Measurements from ENCODE around the gene F11. TPM values are rescaled to one million over a fixed set of nuclear protein-coding genes. Genes with fewer than 3 reads are reported as not detected.

The F11 gene
- total and polyA plus RNA-seq, 2 experiments from 2014 or later, result not detected

DNA sequence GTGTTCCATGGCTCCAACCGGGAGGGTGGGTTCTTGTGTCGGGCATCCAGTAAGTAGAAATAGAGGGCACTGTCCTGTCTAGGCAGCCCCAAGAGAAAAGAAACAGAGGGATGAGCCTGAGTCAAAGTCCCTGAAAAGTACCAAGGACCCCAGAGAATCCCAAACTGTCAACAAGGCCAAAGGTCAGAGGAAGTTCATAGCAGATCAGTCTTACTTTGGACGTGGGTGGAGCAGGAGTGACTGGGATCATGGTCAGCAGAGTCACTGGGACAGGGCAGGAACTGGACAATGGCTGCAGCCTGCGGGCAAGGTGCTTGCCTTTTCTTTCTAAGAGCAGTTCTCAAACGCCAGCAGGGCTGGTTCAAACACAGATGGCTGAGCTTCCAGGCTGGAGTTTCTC lies 17.3 kb downstream of the F11 start:
- Histone ChIP-seq H3K27ac (no peak overlapping the region), H3K9ac (no peak overlapping the region), H3K4me2 (ENCODE audit: unreplicated experiment) (no peak overlapping the region), H3K4me1 (ENCODE audit: insufficient read depth) (no peaks in the 10 kb centered on the region), H3K9me3 (ENCODE audit: low read depth) (no peaks in the 10 kb centered on the region), H3K79me2 (ENCODE audit: insufficient read depth) (no peaks in the 10 kb centered on the region), H2AFZ (no peak overlapping the region), H4K20me1 (ENCODE audit: insufficient read depth) (no peaks in the 10 kb centered on the region), H3K36me3 (ENCODE audit: low read depth) (no peaks in the 10 kb centered on the region), H3K9me2 (ENCODE audit: insufficient read depth) (no peaks in the 10 kb centered on the region), H3K4me3 (no peak overlapping the region), H3F3A (ENCODE audit: insufficient read depth) (no peaks in the 10 kb centered on the region), H3K27me3 (replicated peaks; ENCODE audit: insufficient read depth) (no peaks in the 10 kb centered on the region)
- DNase-seq, result no peak
- in situ Hi-C loops (cut with MboI), result no loop called here
- WGBS, 2 experiments (ENCODE audit: low coverage in 1 of 2, low lambda C conversion rate in 2 of 2, missing lambda C conversion rate in 2 of 2), result 48 to 62% methylated on average over 5 of the region's 5 CpGs
- TF ChIP-seq EZH2phosphoT487 (IDR thresholded peaks at IDR 0.05; ENCODE audit: insufficient read depth, low read depth) (no peak), EZH2 (IDR thresholded peaks at IDR 0.05; ENCODE audit: insufficient read depth, poor library complexity, severe bottlenecking) (no peak)

DNA sequence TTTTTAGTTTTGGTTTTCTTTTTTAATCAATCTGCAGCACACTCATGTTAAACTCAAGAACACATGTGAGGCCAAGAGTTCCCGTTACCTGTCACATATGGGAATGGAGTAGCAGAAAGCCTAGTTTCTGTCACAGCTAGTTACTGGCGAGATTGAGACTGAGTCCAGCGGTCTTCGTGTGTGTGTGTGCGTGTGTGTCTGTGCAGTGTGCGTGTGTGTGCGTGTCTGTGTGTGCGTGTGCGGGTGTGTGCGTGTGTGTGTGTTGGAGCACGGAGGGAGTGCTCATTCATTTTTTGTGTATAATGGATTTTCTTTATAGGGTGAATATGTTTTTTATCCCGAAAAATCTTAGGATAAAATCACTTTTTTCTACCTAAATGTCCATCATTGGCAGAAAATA lies 19.2 kb downstream of the F11 start:
- Histone ChIP-seq H2AFZ (no peak overlapping the region), H3K9me2 (ENCODE audit: insufficient read depth) (no peaks in the 10 kb centered on the region), H3F3A (ENCODE audit: insufficient read depth) (no peaks in the 10 kb centered on the region), H3K9ac (no peak overlapping the region), H3K4me2 (ENCODE audit: unreplicated experiment) (no peak overlapping the region), H3K4me3 (no peak overlapping the region), H3K79me2 (ENCODE audit: insufficient read depth) (no peaks in the 10 kb centered on the region), H3K36me3 (ENCODE audit: low read depth) (no peaks in the 10 kb centered on the region), H4K20me1 (ENCODE audit: insufficient read depth) (no peaks in the 10 kb centered on the region), H3K27ac (no peak overlapping the region), H3K9me3 (ENCODE audit: low read depth) (no peaks in the 10 kb centered on the region), H3K4me1 (ENCODE audit: insufficient read depth) (no peaks in the 10 kb centered on the region), H3K27me3 (replicated peaks; ENCODE audit: insufficient read depth) (0 out of 2 replicates have a peak, but pooled peaks cover 5% of the 10 kb centered on the region)
- WGBS, 2 experiments (ENCODE audit: low coverage in 1 of 2, low lambda C conversion rate in 2 of 2, missing lambda C conversion rate in 2 of 2), result 60% methylated on average over 12 of the region's 12 CpGs
- TF ChIP-seq EZH2phosphoT487 (IDR thresholded peaks at IDR 0.05; ENCODE audit: insufficient read depth, low read depth), result no peak
- TF ChIP-seq EZH2 (IDR thresholded peaks at IDR 0.05; ENCODE audit: insufficient read depth, poor library complexity, severe bottlenecking), result no peak
- DNase-seq, result no peak
- in situ Hi-C loops (cut with MboI), result no loop called here

DNA sequence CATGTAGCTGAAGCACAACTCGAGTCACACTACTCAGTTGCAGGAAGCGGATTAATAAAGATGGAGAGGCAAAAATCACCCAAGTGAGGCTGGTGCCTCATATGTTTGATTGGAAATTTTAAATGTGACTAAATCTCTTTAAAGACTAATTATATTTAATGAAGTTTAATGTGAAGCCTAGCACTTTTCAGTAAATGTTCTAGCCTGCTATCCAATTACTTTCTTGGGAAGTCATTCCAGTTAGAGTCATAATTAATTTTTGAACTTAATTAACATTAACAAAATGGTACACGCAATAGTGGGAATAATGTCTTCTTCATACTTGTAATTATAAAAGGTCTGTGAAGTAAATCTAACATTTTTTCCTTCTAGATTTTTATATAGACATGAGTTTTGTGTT lies 20.6 kb downstream of the F11 start:
- Histone ChIP-seq H3K4me1 (ENCODE audit: insufficient read depth) (no peaks in the 10 kb centered on the region), H3K9me2 (ENCODE audit: insufficient read depth) (no peaks in the 10 kb centered on the region), H3K27me3 (replicated peaks; ENCODE audit: insufficient read depth) (0 out of 2 replicates have a peak, but pooled peaks cover 5% of the 10 kb centered on the region), H3K4me3 (no peak overlapping the region), H2AFZ (no peak overlapping the region), H3K9ac (no peak overlapping the region), H3F3A (ENCODE audit: insufficient read depth) (no peaks in the 10 kb centered on the region), H3K27ac (no peak overlapping the region), H4K20me1 (ENCODE audit: insufficient read depth) (no peaks in the 10 kb centered on the region), H3K36me3 (ENCODE audit: low read depth) (no peaks in the 10 kb centered on the region), H3K4me2 (ENCODE audit: unreplicated experiment) (no peak overlapping the region), H3K9me3 (ENCODE audit: low read depth) (no peaks in the 10 kb centered on the region), H3K79me2 (ENCODE audit: insufficient read depth) (no peaks in the 10 kb centered on the region)
- 47 to 54% methylated on average over 3 of the region's 3 CpGs for WGBS, 2 experiments (ENCODE audit: low coverage in 1 of 2, low lambda C conversion rate in 2 of 2, missing lambda C conversion rate in 2 of 2)
- in situ Hi-C loops (cut with MboI), result no loop called here
- no peak for DNase-seq
- TF ChIP-seq EZH2phosphoT487 (IDR thresholded peaks at IDR 0.05; ENCODE audit: insufficient read depth, low read depth) (no peak), EZH2 (IDR thresholded peaks at IDR 0.05; ENCODE audit: insufficient read depth, poor library complexity, severe bottlenecking) (no peak)

DNA sequence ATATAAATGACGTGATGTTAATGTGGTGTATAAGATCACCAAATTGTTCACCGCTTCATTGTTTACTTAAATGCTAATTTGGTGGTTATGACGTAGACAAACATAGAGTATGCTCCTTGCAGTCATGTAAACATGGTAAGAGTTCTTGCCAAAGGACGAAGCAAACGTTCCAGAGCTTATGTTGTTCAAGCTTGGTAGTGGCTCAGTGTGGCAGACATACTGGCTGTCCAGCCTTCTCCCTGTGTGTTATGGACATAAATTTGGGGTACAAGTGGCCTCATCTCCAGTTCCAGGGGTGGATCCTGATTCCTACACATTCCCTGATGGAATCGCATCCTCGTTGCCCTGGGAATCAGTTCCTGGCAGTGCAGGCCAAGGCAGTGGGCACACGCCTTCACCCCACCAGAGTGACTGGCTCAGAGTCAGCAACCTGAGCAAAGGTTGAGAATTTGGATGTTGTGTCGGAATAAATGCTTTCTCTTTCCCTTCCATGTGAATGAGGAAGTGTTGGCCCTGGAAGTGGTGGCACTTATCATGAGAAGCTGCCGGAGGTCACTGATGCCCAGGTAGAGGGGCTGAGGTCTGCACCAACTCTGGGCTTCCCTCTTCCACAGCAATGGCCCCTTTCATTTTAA lies 25.4 kb downstream of the F11 start:
- Histone ChIP-seq H3K9ac (no peak overlapping the region), H3K4me3 (no peak overlapping the region), H3K9me3 (ENCODE audit: low read depth) (no peaks in the 10 kb centered on the region), H3K4me2 (ENCODE audit: unreplicated experiment) (no peak overlapping the region), H4K20me1 (ENCODE audit: insufficient read depth) (no peaks in the 10 kb centered on the region), H3K9me2 (ENCODE audit: insufficient read depth) (no peaks in the 10 kb centered on the region), H3K27ac (no peak overlapping the region), H3K36me3 (ENCODE audit: low read depth) (no peaks in the 10 kb centered on the region), H2AFZ (no peak overlapping the region), H3K4me1 (ENCODE audit: insufficient read depth) (no peaks in the 10 kb centered on the region), H3K79me2 (ENCODE audit: insufficient read depth) (no peaks in the 10 kb centered on the region), H3F3A (ENCODE audit: insufficient read depth) (no peaks in the 10 kb centered on the region), H3K27me3 (replicated peaks; ENCODE audit: insufficient read depth) (0 out of 2 replicates have a peak, but pooled peaks cover 5% of the 10 kb centered on the region)
- DNase-seq, result no peak
- 35 to 37% methylated on average over 10 of the region's 10 CpGs for WGBS, 2 experiments (ENCODE audit: low coverage in 1 of 2, low lambda C conversion rate in 2 of 2, missing lambda C conversion rate in 2 of 2)
- in situ Hi-C loops (cut with MboI), result loop anchor here (10.0 kb wide), 1 partner anchor 293 kb away; no protein-coding TSS in a partner anchor
- TF ChIP-seq EZH2phosphoT487 (IDR thresholded peaks at IDR 0.05; ENCODE audit: insufficient read depth, low read depth) (no peak), EZH2 (IDR thresholded peaks at IDR 0.05; ENCODE audit: insufficient read depth, poor library complexity, severe bottlenecking) (no peak)
